Measurements from ENCODE around the gene ODAPH.
"Not testable (repeated sequence)": the region's sequence is repeated elsewhere in the genome, so short reads cannot be mapped to it uniquely, and the experiment has no call there.

ODAPH gene, protein sequence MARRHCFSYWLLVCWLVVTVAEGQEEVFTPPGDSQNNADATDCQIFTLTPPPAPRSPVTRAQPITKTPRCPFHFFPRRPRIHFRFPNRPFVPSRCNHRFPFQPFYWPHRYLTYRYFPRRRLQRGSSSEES

DNA sequence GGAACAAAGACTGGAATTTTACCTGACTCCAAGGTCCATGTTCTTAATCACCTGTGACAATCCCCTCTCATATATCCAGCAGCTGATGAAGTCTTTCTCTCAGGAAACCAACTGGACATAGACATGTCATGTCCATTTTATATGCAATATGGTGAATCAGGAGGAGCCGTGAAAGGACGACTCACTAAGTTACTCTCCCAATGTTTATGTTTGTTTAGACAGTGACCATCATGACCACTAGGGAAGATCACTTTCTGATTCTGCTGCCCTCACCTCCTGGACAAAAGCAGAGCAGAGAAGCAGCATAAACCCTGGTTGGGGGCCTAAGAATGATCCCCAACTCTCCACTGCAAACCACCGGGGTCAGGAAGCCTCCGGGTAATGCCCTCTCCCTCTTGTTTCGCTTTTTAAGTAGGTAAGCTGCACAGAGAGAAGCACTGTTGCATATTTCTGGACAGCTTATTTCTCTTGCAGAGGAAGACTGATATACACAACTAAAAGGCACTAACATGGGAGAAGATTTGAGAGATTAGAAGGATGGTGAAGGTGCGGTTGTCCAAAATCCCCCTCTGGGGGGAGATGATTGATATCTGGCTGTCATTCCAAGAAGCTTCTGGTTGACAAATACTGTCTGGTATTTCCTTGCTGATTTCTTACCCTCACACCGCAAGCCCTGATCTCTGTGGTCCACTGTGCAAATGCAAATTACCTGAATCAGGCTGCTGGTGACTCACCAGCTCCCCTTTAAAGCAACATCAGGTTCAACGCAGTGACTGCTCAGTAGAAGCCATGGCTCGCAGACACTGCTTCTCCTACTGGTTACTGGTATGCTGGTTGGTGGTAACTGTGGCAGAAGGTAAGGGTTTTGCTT lies at the start of gene ODAPH:
Gene ODAPH, plus strand, starts transcription at position 773 of the 871 bp plus-strand sequence. Its CDS starts 17 bp downstream, at position 790.
- DNase-seq (ENCODE audit: low read depth) = no peak

DNA sequence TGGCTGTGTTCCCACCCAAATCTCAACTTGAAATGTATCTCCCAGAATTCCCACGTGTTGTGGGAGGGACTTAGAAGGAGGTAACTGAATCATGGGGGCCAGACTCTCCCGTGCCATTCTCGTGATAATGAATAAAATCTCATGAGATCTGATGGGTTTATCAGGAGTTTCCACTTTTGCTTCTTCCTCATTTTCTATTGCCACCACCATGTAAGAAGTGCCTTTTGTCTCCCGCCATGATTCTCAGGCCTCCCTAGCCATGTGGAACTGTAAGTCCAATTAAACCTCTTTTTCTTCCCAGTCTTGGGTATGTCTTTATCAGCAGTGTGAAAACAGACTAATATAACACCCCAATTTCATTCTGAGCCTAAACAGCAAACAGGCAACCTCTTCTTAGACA lies 46.3 kb upstream of the ODAPH start:
- DNase-seq (ENCODE audit: low read depth) = not testable (repeated sequence)

DNA sequence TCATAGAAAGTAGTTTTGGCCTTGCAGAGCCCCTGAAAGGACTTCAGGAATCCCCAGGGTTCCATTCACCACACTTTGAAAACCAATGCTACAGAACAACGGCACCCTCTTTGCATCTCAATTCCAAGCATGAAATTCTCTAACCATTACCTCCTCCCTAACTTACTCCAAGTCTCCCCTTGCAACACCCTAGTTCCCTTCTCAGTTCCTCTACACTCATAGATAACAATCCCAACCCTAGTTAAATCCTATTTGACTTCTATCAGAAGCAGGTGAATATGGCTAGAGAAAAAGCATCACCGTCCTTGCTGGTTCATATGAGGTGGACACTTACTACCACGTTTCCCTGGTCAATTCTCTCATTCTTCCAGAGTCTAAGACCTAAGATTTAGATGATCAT lies 44.0 kb upstream of the ODAPH start:
- DNase-seq (ENCODE audit: low read depth) = no peak

DNA sequence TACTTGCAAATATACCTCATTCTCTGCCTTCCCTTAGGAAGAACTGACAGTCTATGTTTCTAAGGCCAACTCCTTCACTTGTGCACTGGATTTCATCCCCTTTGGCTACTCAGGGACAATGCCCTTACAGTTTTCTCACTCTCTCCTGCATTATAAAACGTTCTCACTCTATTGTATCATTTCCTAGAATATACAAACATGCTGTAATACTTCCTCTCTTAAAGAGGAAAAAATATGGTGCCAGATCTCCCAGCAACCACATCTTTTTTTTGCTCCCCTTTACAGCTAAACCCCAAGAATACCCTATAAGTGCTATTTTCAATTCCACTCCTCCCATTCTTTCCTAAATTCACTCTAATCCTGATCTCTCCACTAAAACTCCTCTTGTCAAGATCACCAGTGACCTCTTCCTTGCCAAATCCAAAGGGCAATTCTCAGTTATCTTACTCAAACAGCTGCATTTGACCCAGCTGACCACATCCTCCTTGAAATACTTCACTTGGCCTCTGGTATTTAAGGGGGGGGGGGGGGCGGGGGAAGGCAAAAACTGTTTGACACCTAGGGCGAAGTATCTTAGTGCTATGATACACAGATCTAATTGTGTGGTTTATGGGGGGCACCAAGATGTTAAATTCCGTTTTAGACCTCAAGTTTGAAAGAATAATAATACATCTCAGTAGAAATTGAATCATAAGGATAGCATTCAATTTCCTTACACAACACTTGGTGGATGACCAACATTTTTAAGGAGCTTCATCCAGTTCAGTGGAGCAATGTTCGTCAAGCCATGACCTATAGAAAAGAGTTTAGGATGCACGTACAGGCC lies 43.3 kb upstream of the ODAPH start:
- DNase-seq (ENCODE audit: low read depth) = peak; percentile 51

DNA sequence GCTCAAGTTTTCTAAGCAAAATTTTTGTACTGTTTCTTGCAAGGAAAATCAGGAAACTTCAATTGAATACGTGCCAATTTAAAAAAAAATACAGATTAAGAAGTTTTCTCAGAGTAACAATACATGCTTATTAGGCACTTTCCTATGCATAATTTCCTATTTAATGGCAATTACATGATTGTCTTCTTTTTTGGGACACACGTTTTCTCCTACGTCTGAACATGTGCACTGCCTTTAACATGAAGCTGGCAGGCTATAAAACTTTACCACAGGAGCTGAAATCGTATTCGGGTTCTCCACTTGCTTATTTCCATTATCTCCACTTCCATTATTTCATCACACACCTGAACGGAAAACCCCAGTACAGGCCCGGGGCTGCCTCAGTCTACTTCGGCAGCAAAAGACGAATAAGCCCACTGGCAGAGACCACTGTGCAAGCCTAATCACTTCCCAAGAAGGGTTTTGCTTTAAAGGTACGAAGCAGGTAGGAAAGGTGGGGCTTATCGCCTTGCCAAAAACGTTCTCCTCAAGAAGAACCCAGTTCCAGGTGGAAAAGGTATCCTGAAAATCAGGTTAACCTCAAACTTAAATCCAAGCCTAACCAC lies 42.2 kb upstream of the ODAPH start:
- no peak for DNase-seq (ENCODE audit: low read depth)

DNA sequence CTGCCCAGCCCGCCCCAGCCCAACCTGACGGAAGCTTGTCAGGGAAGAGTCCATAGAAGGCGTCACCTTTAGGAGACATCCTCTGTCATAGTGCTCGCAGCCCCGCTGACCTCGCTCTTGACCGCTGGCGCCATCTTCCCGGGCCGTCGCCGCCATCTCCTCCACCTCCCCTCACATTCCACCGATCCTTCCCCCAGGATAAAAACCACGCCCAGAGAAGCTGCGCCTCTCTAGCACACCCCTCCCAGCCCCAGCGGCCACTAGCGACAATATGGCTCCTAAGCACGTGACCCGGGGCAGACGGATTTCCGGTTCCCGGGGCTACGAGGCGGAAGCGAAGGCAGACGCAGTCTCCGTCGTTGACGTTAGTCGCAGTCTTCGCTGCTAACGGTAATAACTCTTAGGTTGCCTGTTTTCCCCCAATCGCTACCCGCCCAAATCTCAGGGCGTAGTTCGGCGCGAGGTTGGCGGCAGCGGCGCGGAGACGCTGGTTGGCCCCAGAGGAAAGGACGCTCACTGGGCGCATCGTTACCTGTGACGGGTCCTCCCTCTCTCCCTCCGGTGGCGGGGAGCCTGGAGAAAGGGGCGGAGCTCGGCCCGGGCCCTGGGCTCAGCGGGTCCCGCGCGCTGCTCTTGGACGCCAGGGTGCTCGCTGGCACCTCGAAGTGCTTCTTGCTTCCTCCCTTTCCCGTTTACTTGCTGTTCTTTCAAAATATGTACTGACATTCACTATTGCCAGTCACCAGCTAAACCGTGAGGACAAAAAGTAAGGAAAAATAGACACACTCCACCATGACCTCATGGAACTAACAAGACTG lies 41.5 kb upstream of the ODAPH start, which contains the start of the genes RCHY1 and THAP6:
Gene RCHY1, minus strand, starts transcription at position 273 of the 818 bp plus-strand sequence. Its CDS starts 117 bp downstream, at position 156.
Gene THAP6, plus strand, starts transcription at position 343 of the 818 bp plus-strand sequence. CDS start 980 bp downstream, outside the sequence.
- peak; percentile 88 for DNase-seq (ENCODE audit: low read depth)

DNA sequence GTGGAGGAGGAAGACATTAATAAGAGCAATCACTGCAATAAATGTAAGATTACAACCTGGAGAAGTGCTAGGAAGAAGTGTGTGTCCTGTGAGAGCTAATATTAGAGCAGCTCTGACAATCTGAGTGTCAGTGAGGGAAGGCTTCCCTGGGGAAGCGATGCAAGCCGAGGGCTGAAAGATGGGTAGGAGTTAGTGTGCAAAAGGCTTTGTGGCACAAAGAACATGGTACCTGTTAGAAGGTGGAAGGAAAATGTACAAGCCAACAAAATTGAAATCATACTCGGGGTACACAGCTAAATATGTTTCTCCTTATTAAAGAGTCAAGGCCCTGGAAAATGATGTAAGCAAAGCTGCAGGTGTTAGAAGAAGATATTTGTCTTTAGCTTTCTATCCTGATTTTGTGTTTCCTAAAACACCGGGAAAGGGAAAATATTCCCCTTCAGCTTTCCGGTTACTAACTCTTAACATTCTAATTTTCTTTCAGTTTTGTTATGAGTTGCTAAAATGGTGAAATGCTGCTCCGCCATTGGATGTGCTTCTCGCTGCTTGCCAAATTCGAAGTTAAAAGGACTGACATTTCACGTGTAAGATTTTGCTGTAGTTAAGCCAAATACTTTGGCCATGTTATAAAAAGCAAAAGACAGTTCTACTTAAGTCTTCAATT lies 40.8 kb upstream of the ODAPH start:
- DNase-seq (ENCODE audit: low read depth) = no peak

DNA sequence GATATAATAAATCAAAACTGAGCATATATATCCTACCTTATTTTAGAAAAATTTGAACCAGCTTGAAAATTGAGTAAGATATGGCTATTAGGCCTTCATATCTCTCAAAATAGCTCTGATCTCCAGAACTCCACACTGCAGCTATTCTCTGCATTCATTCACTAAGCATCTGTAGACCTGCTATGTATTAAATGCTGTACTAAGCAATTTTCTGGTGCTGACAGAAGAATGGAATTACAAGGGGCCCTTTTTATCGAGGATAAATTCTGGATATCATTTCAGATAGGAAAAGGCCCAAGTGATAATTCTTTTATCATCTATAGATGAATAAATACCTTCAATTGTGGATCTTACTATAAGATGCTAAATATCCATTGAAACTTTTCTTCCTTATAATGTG lies 39.7 kb upstream of the ODAPH start:
- no peak for DNase-seq (ENCODE audit: low read depth)

DNA sequence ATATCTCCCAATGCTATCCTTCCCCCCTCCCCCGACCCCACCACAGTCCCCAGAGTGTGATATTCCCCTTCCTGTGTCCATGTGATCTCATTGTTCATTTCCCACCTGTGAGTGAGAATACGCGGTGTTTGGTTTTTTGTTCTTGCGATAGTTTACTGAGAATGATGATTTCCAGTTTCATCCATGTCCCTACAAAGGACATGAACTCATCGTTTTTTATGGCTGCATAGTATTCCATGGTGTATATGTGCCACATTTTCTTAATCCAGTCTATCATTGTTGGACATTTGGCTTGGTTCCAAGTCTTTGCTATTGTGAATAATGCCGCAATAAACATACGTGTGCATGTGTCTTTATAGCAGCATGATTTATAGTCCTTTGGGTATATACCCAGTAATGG lies 36.4 kb upstream of the ODAPH start:
- not testable (repeated sequence) for DNase-seq (ENCODE audit: low read depth)

DNA sequence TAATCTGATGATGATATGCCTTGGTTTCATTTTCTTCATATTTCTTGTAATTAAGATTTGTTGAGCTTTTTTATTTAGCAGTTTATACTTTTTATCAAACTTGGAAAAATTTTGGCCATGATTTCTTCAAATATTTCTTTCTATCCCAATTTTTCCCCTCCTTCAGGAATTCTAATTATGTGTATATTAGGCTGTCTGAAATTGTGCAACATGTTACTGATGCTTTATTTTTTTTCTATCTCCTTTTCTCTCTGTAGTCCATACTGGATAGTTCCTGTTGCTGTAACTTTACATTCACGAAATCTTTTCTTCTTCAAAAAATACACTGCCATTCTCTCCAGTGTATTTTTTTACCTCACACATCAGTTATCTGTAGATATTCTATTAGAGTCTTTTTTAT lies 30.8 kb upstream of the ODAPH start:
- no peak for DNase-seq (ENCODE audit: low read depth)

DNA sequence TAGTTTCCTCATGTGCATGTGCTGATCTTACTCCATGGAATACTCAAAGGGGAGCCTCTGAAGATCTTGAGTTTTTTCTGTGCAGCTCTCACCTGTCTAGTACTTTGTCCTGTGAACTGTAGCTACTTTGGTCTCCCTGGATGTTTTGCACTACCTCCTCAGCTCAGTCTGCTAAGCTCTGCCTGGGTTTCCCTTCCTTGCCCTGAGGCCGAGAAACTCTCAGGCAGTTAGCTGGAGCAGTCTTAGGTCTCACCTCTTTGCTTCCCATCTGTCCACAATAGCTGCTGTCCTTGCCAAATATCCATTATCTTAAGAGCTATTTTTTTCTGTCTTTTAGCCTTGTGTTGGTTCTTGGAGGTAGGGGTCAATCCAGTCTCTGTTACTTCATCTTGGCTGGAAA lies 30.0 kb upstream of the ODAPH start:
- no peak for DNase-seq (ENCODE audit: low read depth)

DNA sequence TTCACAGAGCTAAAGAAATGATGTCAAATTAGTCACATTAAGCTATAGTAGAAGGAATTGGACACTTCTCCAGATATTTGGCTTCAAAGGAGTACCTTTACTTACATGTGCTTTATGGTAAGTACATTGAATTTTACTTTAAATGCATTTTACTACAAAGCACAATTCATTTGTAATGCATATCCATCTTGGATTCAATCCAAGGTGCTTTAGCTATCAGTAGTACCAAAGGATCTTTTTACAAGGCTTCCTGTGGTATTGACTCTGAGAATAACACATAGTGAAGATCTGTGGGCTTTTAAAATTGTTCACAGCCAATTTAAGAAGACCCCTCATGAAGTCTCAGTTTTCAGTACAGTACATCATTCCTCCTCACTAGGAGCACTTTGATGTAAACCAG lies 28.4 kb upstream of the ODAPH start:
- DNase-seq (ENCODE audit: low read depth) = no peak

DNA sequence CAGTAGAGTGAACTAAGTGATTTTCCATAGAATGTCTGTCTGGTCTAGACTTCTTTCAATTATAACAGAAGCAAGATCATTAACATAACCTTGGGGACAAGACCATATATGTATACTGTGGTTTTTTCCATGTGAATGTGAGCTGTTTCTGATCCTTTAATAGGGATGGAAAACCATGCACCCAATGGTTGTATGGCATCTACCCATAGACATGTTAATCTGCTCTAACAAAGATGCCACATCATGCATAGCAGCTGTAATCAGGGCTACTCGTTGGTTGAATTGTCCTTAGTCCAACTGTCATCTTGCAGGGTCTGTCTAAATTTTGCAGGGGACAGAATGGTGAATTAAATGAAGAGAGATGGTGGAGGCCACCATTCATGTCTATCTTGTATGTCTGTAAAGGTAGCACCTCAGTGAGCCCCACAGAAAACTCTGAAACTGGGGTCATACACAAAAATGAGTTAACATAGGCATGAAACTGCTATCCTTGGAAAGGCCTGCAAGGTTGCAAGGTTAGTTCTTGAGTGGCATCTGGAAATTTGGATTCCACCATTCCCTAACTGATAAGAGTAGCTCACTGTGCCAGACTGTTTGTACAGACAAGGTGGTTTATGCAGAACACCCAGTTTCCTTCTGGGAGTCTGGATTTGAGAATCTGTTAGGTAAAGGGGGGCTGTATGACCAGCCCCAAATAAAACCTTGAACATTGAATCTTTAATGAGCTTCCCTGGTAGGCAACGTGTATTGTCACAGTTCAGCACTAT lies 25.1 kb upstream of the ODAPH start:
- no peak for DNase-seq (ENCODE audit: low read depth)

DNA sequence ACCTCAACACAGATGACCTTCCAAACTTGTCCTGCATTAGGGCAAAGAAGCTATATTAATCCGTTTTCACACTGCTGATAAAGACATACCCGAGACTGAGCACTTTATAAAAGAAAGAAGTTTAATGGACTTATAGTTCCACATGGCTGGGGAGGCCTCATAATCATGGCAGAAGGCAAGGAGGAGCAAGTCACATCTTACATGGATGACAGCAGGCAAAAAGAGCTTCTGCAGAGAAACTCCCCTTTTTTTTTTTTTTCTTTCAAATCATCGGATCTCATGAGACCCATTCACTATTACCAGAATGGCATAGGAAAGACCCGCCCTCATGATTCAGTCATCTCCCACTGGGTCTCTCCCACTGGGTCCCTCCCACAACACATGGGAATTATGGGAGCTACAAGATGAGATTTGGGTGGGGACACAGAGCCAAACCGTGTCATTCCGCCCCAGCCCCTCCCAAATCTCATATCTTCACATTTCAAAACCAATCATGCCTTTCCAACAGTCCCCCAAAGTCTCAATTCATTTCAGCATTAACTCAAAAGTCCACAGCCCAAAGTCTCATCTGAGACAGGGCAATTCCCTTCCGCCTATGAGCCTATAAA lies 24.2 kb upstream of the ODAPH start:
- DNase-seq (ENCODE audit: low read depth) = not testable (repeated sequence)

DNA sequence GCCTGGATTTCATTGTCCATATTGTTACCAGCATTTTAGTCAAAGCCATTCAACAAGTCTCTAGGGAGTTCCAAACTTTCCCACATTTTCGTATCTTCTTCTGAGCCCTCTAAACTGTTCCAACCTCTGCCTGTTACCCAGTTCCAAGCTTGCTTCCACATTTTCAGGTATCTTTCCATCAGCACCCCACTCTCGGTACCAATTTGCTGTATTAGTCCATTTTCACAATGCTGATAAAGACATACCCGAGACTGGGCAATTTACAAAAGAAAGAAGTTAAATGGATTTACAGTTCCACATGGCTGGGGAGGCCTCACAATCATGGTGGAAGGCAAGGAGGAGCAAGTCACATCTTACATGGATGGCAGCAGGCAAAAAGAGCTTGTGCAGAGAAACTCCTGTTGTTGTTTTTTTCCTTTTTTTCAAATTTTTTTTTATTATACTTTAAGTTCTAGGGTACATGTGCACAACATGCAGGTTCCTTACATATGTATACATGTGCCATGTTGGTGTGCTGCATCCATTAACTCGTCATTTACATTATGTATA lies 22.5 kb upstream of the ODAPH start:
- DNase-seq (ENCODE audit: low read depth) = not testable (repeated sequence)

DNA sequence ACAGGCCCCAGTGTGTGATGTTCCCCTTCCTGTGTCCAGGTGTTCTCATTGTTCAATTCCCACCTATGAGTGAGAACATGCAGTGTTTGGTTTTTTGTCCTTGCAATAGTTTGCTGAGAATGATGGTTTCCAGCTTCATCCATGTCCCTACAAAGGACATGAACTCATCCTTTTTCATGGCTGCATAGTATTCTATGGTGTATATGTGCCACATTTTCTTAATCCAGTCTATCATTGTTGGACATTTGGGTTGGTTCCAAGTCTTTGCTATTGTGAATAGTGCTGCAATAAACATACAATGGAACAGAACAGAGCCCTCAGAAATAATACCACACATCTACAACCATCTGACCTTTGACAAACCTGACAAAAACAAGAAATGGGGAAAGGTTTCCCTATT lies 21.9 kb upstream of the ODAPH start:
- not testable (repeated sequence) for DNase-seq (ENCODE audit: low read depth)

DNA sequence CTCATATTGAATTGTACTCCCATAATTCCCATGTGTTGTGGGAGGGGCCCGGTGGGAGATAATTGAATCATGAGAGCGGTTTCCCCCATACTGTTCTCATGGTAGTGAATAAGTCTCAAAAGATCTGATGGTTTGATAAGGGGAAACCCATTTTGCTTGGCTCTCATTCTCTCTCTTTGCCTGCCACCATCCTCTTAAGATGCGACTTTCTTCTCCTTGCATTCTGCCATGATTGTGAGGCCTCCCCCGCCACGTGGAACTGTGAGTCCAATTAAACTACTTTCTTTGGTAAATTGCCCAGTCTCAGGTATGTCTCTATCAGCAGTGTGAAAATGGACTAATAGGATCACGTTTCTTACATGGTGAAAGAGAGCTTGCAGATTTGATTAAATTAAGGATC lies 18.6 kb upstream of the ODAPH start:
- not testable (repeated sequence) for DNase-seq (ENCODE audit: low read depth)

DNA sequence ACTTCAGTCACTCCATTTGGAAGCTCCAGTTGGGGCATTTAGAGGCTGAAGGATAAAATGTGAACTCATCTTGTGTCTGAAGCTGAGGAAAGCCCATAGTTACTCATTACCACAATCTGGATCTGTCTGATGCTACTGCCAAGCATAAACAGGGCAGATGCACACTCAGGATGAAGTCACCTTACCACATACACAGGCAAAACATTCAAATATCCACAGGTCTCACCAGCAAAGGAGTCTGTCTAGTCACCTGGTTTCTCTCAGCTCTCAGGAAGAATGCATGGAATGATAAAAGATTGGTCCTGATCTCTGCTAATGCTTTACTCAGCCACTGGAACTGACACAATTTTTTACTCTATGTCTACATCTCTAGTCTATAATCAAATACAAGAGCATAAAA lies 13.0 kb upstream of the ODAPH start:
- no peak for DNase-seq (ENCODE audit: low read depth)

DNA sequence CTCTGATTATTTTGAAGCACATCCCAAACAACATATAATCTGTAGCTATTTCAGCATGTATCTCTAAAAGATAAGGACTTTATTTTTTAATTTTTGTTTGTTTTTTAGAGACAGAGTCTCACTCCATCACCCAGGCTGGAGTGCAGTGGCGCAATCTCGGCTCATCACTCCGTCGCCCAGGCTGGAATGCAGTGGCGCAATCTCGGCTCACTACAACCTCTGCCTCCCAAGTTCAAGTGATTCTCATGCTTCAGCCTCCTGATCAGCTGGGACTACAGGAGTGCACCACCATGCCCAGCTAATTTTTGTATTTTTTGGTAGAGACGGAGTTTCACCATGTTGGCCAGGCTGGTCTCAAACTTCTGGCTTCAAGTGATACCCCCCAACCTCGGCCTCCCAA lies 11.6 kb upstream of the ODAPH start:
- DNase-seq (ENCODE audit: low read depth) = not testable (repeated sequence)
